GM13977 (cell line): Measurements from ENCODE around the gene SERPINE2.

Source experiments
- DNase-seq: peaks from one replicate; pipeline ENCODE4 v3.0.0; 2012; ENCODE audit warnings: low spot score
- in situ Hi-C: fragments of 300-500 bp; cut with MboI; formaldehyde crosslinking; loops from one replicate; pipeline ENCODE4 v1.12.0; 2022; ENCODE audit warnings: low sequenced_read_pairs, low pct_unique_long_range_greater_than_20kb, mixed read lengths, inconsistent platforms; ENCODE audit not compliant: unreplicated experiment
- TF ChIP-seq, protein P1 (sequence below): IDR thresholded peaks from 2 replicates; pipeline ENCODE4 v1.5.1; 2012; ENCODE audit warnings: mild to moderate bottlenecking, control low read depth; ENCODE audit not compliant: insufficient read depth; ENCODE audit errors: extremely low read depth, missing control alignments

SERPINE2 gene

DNA sequence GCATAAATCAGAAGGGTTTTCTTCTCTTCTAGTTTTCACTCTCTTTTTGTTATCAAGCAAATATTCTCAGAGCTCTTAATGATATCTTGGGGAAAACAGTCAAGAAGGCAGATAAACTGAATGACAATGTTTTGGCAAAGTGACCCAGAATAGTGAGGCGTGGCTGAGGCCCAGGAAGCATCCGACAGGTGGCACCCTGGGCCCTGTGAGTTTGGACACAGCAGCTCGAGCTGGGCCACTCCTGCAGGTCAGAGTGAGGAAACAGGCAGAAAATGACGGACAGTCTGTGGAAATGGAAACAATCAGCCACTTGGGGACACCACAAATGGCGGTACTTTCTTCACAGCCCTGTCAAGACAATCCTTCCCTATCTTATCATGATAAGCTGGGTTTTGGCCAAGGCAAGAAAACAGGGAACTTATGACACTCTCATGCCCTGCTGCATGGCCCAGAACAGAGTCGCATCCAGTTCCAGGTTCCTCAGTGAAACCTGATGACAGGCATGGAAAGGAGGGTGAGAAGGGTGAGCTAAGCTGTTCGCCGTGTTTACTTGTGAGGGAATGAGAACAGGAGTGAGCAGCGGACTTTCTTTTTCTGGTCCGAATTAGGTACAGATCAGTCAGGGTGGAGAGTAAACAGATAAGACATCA, 49.8 kb downstream of the SERPINE2 start:
- no peak for DNase-seq
- TF ChIP-seq, protein P1, sequence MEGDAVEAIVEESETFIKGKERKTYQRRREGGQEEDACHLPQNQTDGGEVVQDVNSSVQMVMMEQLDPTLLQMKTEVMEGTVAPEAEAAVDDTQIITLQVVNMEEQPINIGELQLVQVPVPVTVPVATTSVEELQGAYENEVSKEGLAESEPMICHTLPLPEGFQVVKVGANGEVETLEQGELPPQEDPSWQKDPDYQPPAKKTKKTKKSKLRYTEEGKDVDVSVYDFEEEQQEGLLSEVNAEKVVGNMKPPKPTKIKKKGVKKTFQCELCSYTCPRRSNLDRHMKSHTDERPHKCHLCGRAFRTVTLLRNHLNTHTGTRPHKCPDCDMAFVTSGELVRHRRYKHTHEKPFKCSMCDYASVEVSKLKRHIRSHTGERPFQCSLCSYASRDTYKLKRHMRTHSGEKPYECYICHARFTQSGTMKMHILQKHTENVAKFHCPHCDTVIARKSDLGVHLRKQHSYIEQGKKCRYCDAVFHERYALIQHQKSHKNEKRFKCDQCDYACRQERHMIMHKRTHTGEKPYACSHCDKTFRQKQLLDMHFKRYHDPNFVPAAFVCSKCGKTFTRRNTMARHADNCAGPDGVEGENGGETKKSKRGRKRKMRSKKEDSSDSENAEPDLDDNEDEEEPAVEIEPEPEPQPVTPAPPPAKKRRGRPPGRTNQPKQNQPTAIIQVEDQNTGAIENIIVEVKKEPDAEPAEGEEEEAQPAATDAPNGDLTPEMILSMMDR: no peak

DNA sequence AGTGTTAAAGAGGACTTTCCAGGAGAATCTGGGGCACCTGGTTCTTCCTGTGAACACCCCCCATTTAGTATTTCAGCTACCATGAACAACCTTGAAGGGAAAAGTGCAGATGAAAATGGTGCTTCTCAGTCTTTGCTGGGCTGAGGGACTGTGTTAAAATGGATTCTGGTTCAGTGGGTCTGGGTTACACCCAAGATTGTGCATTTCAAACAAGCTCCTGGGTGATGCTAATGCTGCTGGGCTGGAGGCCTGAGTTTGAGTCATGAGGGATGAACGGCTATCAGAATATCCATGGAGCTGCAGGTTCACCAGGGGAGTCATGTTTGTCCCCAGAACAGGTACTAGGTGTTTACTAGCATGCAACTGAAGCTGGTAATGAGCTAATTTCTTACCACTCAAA, 57.8 kb downstream of the SERPINE2 start:
- DNase-seq: no peak
- in situ Hi-C loops: loop anchor here (25.0 kb wide), 1 partner anchor 281 kb away; no protein-coding TSS in a partner anchor
- TF ChIP-seq, protein P1: no peak

More for the DNA sequence above, 49.8 kb downstream of the SERPINE2 start:
- in situ Hi-C loops: loop anchor here (25.0 kb wide), 1 partner anchor 273 kb away; no protein-coding TSS in a partner anchor

DNA sequence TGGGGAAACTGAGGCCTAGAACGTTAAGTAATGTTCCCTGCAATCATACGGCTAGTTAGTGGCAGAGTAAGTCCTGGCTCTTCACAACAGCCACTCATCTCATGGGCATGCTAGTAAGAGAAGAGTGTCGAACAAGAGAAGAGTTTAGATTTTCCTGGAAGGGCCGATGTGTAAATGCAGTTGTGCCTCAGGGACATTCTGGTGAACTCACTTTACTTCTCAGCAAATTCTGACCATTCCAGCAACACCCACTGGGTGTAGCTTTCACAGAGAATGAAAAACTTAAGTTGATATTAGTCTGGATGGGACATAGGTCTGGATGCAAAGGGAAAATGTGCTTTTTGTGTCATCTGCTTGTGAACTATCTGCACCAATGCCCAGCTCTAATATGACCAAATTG, 58.3 kb downstream of the SERPINE2 start:
- TF ChIP-seq, protein P1: no peak
- in situ Hi-C loops: loop anchor here (25.0 kb wide), 1 partner anchor 281 kb away; no protein-coding TSS in a partner anchor
- DNase-seq: no peak

DNA sequence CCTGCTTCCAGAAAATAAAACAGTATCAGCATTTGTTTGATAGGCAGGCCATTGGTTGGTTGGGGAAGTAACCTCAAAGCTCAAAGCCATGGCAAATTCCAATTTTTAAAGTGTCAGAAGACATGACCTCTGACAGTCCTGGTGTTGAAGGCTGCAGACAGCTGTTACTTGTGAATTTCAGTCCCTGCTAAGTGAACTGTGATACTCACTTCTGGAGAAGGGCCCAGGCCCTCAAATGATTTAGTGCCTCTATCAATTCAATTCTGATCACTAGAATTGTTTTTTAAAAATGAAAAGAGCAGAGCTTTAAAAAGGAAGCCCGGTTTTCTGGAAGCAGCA, 58.7 kb downstream of the SERPINE2 start:
- in situ Hi-C loops: loop anchor here (25.0 kb wide), 1 partner anchor 282 kb away; no protein-coding TSS in a partner anchor
- no peak for DNase-seq
- TF ChIP-seq, protein P1: no peak

DNA sequence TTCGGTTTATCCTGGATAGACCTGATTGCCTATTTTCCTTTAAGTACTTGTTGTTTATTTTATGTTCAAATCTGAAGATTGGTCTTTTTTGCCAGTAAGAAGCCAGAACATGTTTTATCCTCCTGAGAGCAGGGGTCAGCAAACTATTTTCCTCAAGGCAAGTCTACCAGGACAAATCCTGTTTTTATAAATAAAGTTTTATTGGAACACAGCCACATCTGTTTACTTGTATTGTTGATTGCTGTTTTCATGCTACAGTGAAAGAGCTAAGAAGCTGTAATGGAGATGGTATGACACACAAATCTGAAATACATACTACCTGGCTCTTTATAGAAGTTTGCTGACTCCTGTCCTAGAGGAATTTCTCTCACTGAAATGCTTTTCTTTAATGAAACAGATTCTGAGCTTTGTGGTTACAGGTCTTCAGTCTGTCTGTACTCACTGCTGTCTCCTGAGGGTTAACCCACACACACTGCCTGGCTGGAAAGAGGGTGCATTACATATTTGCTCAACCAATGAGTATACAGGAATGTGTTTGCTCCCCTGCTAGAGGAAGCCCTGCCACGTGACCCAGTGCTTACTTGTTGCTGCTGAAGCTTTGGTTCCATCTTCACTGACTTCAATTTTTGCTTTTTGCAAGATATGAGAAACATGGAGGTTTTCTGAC, 59.2 kb downstream of the SERPINE2 start:
- TF ChIP-seq, protein P1: no peak
- no peak for DNase-seq
- in situ Hi-C loops: loop anchor here (25.0 kb wide), 1 partner anchor 282 kb away; no protein-coding TSS in a partner anchor

DNA sequence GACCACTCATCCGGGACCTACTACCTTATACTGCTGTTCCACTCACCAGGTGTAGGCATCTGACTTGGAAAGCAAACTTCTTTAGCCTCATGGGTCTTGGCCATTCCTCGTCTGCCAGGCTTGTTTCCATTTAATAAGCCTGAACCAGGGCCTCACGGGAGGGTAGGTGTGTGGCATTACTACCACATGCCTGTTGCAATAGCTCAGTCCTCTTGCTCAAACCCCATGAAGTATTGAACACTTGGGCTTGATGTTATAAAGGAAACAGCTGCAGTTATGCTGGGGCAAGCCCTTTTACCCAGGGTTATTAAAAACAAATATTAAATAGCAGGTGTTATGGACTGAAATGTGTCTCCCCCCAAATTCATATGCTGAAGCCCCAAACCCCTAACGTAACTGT, 60.6 kb downstream of the SERPINE2 start:
- no peak for DNase-seq
- in situ Hi-C loops: loop anchor here (25.0 kb wide), 1 partner anchor 284 kb away; no protein-coding TSS in a partner anchor
- TF ChIP-seq, protein P1: no peak
